Gastroesophageal sphincter (tissue), 3 donors: ENCODE measurements around the gene CCDC85B.

Experiments
- POLR2A ChIP-seq, 2 donors: fragments of 450-650 bp; IDR thresholded peaks; one replicate each; pipeline ENCODE4 v1.6.1; 2017; ENCODE audit warnings: antibody characterized with exemption in 2 of 2, mild to moderate bottlenecking in 2 of 2, moderate library complexity in 1 of 2
- TF ChIP-seq, protein P1 (sequence below), 4 experiments: fragments of 200-600 bp in 2 of 4; fragments of 450-650 bp in 2 of 4; sonication (generic) in 1 of 4; IDR thresholded peaks; one replicate each; pipeline ENCODE4 v1.5.1; 2017 to 2019; ENCODE audit warnings: antibody characterized with exemption in 4 of 4, mild to moderate bottlenecking in 2 of 4, moderate library complexity in 2 of 4

DNA sequence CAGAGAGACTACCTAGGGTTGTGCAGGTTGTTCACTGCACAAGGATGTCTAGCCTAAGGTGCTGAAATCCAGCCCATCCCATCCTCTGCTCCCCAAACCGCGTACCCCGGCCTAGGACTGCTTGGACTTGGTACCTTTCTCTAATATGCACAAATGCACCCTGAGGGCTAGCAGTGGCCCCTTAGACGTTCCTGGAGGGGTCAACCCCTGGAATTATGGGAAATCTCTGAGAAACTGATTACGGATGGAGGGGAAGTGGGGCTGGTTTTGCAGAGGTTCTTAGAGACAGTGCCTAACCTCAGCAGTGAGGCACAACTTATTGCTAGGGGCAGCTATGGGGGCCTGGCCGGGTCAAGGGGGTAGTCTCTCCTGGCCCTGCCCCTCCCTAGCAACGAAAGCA, 25.9 kb downstream of the CCDC85B start:
- TF ChIP-seq, protein P1, sequence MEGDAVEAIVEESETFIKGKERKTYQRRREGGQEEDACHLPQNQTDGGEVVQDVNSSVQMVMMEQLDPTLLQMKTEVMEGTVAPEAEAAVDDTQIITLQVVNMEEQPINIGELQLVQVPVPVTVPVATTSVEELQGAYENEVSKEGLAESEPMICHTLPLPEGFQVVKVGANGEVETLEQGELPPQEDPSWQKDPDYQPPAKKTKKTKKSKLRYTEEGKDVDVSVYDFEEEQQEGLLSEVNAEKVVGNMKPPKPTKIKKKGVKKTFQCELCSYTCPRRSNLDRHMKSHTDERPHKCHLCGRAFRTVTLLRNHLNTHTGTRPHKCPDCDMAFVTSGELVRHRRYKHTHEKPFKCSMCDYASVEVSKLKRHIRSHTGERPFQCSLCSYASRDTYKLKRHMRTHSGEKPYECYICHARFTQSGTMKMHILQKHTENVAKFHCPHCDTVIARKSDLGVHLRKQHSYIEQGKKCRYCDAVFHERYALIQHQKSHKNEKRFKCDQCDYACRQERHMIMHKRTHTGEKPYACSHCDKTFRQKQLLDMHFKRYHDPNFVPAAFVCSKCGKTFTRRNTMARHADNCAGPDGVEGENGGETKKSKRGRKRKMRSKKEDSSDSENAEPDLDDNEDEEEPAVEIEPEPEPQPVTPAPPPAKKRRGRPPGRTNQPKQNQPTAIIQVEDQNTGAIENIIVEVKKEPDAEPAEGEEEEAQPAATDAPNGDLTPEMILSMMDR (IDR thresholded peaks at IDR 0.05): no peak
- TF ChIP-seq POLR2A (IDR thresholded peaks at IDR 0.05): no peak
